GM12872 (cell line): ENCODE data around the gene RNF208.

ENCODE experiments used
- TF ChIP-seq, protein P1 (sequence below): IDR thresholded peaks from 3 replicates; pipeline ENCODE4 v1.5.1; 2011; ENCODE audit warnings: low read depth, mild to moderate bottlenecking, low read length, moderate library complexity; ENCODE audit not compliant: insufficient read depth

The RNF208 gene

DNA sequence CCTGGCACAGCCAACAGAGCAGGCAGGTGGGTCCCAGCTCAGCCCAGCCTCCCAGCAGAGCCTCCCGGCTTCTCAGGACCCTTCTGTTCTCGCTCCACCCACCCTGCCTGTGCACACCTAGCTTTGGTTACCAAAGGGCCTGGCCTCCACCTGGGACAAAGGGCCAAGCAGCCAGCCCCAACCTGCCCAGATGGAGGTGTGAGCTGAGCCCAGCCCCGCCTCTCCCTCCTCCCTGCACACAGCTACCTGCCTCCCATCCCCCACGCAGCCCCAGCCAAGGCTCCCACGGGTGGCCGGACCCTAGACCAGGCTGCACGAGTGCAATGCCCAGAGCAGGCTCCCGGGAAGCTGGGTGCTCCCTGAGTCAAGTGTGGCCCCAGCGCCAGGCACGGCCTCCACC is 27.1 kb downstream of the RNF208 start:
- TF ChIP-seq, protein P1, sequence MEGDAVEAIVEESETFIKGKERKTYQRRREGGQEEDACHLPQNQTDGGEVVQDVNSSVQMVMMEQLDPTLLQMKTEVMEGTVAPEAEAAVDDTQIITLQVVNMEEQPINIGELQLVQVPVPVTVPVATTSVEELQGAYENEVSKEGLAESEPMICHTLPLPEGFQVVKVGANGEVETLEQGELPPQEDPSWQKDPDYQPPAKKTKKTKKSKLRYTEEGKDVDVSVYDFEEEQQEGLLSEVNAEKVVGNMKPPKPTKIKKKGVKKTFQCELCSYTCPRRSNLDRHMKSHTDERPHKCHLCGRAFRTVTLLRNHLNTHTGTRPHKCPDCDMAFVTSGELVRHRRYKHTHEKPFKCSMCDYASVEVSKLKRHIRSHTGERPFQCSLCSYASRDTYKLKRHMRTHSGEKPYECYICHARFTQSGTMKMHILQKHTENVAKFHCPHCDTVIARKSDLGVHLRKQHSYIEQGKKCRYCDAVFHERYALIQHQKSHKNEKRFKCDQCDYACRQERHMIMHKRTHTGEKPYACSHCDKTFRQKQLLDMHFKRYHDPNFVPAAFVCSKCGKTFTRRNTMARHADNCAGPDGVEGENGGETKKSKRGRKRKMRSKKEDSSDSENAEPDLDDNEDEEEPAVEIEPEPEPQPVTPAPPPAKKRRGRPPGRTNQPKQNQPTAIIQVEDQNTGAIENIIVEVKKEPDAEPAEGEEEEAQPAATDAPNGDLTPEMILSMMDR = no peak

GRCh38 chr9:137194388-137194787 is 27.7 kb downstream of the RNF208 start:
- TF ChIP-seq, protein P1 = no peak

DNA sequence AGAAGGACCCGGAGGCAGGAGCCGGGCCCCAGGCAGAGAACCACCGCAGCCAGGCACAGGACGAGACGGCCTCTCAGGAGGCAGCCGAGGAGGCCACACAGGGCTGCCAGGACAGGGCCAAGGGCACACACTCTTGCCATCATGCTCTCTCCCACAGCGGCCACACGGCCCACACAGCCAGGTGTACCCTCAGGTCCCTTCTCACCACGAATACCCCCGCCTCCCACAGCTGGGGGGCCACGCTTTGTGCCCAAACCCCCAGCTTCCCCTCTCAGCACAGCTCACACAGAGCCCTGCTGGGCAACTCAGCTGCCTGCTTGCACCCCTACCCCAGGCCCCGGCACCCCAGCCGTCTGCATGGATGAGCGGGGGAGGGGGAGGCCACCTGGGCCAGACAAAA is 28.3 kb downstream of the RNF208 start:
- TF ChIP-seq, protein P1 = no peak

DNA sequence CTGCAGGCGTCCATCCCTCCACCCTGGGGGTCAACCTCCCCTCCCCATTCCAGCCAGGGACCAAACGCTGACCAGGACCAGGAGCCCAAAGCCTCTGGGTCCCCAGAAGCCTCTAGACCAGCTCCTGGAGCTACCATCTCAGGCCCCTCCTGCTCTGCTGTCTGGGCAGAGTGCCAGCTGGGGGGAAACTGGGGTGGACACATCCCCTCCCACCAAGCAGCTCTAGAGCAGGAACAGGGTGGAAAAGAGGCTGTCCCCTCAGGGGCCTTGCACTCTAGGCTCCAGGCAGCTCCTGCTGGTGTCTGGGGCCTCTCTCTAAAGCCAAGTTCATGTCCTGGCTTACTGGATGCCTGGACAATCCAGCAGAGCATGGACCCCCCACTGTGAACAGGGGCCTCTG is 29.2 kb downstream of the RNF208 start:
- TF ChIP-seq, protein P1 = no peak

- TF ChIP-seq, protein P1 = no peak
Observed at GRCh38 chr9:137192448-137192780, 29.6 kb downstream of the RNF208 start.

DNA sequence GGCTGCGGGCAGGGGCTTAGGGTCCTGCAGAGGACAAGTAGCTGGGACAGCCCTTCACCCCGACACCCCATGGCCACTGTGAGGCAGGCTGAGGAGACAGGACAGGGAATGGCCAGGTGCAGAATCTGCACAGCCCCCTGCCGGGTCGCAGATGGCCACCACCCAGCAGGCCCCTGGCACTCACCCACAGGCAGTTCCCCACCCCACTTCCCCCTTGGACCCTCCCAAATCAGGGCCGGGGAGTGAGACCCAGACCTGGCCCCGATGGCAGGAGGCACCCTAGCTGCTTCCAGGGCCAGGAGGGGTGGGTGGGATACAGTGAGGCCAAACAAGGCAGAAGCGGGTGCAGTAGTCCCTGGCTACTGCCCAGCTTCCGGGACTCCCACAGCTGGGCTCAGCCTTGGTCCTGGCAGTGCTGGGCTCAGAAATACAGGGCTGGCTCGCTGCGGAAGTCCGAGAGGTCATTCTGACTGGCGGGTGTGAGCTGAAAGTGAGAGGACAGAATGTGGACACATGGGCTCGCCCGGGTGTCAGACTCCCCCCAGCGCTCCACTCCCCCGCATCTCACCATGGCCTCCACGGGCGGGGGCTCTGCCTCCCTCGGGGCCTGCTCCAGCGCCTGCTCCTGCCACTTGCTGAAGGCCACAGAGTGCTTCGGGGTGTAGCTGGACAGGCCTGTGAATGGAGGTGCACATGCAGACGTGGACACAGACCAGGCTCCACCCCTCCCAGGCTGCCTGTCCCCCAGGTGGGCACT is 30.2 kb downstream of the RNF208 start:
- TF ChIP-seq, protein P1 = no peak

DNA sequence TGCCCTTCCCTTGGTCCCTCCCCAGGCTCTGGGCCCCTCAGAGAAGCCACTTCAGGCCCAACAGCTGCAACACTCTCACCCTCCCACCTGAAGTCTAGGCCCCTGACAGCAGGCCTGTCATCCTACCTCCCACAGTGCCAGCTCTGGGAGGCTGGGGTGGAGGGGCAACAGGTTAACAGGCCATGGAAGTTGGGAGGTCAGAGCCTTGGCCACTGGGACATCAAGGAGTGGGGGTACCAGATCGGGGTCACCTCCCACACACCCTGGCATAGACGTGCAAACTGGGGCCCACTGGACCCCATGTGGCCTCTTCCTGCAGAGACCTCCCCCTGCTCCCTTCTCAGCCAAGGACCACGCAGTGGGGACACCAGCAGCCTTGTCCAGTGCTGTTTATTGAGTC is 30.8 kb downstream of the RNF208 start:
- TF ChIP-seq, protein P1 = no peak
